Stomach (tissue), 9 donors: Measurements from ENCODE around the gene LAMB1. TPM values are rescaled to one million over a fixed set of nuclear protein-coding genes. Genes with fewer than 3 reads are reported as not detected.

Source experiments
- DNase-seq, 2 donors: peaks; one replicate each; pipeline versions ENCODE4 v3.0.0 to v3.0.0-alpha.2; 2013 to 2019
- H3K27ac ChIP-seq, 5 donors: fragments of 200-600 bp in 4 of 5; sonication (generic) in 4 of 5; one replicate each; pipeline ENCODE4 v1.5.1; 2013 to 2019; ENCODE audit warnings: mild to moderate bottlenecking in 1 of 5, moderate library complexity in 1 of 5
- H3K27me3 ChIP-seq, 3 donors: fragments of 200-600 bp; sonication (generic); one replicate each; pipeline ENCODE4 v1.5.1; 2017 to 2019; ENCODE audit warnings: mixed run types in 1 of 3
- H3K36me3 ChIP-seq, 4 donors: fragments of 200-600 bp; sonication (generic); 1 replicate in 3 of 4; 2 replicates in 1 of 4; pipeline ENCODE4 v1.5.1; 2016 to 2019
- H3K4me1 ChIP-seq, 4 donors: fragments of 200-600 bp; sonication (generic); one replicate each; pipeline ENCODE4 v1.5.1; 2016 to 2019
- H3K4me3 ChIP-seq, 4 donors: fragments of 200-600 bp; sonication (generic) in 3 of 4; one replicate each; pipeline ENCODE4 v1.5.1; 2016 to 2019; ENCODE audit warnings: mild to moderate bottlenecking in 1 of 4
- H3K9me3 ChIP-seq, 4 donors: fragments of 200-600 bp; sonication (generic); one replicate each; pipeline ENCODE4 v1.5.1; 2016 to 2019
- EP300 ChIP-seq: sonication (generic); formaldehyde crosslinking; IDR thresholded peaks from one replicate; pipeline ENCODE4 v1.6.1; 2017; ENCODE audit warnings: antibody characterized with exemption
- POLR2A ChIP-seq, 4 donors: fragments of 450-650 bp; IDR thresholded peaks; one replicate each; pipeline ENCODE4 v1.6.1; 2016; ENCODE audit warnings: antibody characterized with exemption in 4 of 4, control low read depth in 2 of 4, mild to moderate bottlenecking in 1 of 4, moderate library complexity in 1 of 4
- POLR2AphosphoS5 ChIP-seq, 3 donors: sonication (generic); formaldehyde crosslinking; IDR thresholded peaks; one replicate each; pipeline ENCODE4 v1.6.1; 2016; ENCODE audit warnings: antibody characterized with exemption in 3 of 3
- WGBS, 5 donors: extraction: QIAGEN DNeasy Blood & Tissue Kit in 3 of 5; methylation state at CpG; one replicate each; pipeline versions ENCODE4 v1.1.5 to v1.1.7; 2013 to 2018; 5-methylcytosine and 5-hydroxymethylcytosine counted together
- intact Hi-C: fragments of 100-400 bp; cut with DNase I; formaldehyde crosslinking; loops from one replicate; pipeline ENCODE4 v1.15.1; 2023; ENCODE audit warnings: low total_unique reads
- polyA plus RNA-seq, 3 donors: library from polyadenylated mRNA; stranded (reverse); fragments of 200-250 nt; gene quantifications; one replicate each; pipeline ENCODE4 v1.2.3, GENCODE V29; 2013
- total RNA-seq, 5 donors: library from RNA; depleted of rRNA; stranded (reverse); fragments of >200 nt; gene quantifications; one replicate each; pipeline versions ENCODE4 v1.1.0 to v1.2.3, GENCODE V29; 2014 to 2016
- TF ChIP-seq, protein P1 (sequence below), 7 experiments: fragments of 450-650 bp in 4 of 7; fragments of 200-600 bp in 3 of 7; sonication (generic) in 3 of 7; IDR thresholded peaks; one replicate each; pipeline ENCODE4 v1.5.1; 2016 to 2019; ENCODE audit warnings: antibody characterized with exemption in 7 of 7, control low read depth in 2 of 7, mild to moderate bottlenecking in 1 of 7
- donor health status: healthy with polysubstance abuse.
- donor health status: Bipolar disorder and iron deficiency.
- donor health status: healthy.

LAMB1 gene
- total and polyA plus RNA-seq, 8 donors, result 50.0 to 399 (median 111) TPM

- H3K27ac ChIP-seq, result peak overlapping the region; percentile 77 to 89 (median 86)
- peak; percentile 29 to 80 for DNase-seq
- TF ChIP-seq, protein P1, sequence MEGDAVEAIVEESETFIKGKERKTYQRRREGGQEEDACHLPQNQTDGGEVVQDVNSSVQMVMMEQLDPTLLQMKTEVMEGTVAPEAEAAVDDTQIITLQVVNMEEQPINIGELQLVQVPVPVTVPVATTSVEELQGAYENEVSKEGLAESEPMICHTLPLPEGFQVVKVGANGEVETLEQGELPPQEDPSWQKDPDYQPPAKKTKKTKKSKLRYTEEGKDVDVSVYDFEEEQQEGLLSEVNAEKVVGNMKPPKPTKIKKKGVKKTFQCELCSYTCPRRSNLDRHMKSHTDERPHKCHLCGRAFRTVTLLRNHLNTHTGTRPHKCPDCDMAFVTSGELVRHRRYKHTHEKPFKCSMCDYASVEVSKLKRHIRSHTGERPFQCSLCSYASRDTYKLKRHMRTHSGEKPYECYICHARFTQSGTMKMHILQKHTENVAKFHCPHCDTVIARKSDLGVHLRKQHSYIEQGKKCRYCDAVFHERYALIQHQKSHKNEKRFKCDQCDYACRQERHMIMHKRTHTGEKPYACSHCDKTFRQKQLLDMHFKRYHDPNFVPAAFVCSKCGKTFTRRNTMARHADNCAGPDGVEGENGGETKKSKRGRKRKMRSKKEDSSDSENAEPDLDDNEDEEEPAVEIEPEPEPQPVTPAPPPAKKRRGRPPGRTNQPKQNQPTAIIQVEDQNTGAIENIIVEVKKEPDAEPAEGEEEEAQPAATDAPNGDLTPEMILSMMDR (IDR thresholded peaks at IDR 0.05), result no peak
- TF ChIP-seq POLR2AphosphoS5 (IDR thresholded peaks at IDR 0.05), result peak in 2 of 3 donors; percentile 4 to 23
- TF ChIP-seq POLR2A (IDR thresholded peaks at IDR 0.05), result no peak
- no peak for TF ChIP-seq EP300
- H3K9me3 ChIP-seq, result no peaks in the 10 kb centered on the region
- H3K4me3 ChIP-seq, result peak overlapping the region; percentile 62 to 87 (median 75)
- H3K4me1 ChIP-seq, result peaks cover 20 to 71% (median 49%) of the 10 kb centered on the region in 4 donors
- intact Hi-C loops, result no loop called here
- peaks cover 0 to 39% (median 11%) of the 10 kb centered on the region in 3 donors for H3K27me3 ChIP-seq
- WGBS, 5 donors, result 14 to 22% (median 15%) methylated on average over 26 to 37 of the region's 37 CpGs
- peaks cover 0 to 14% (median 8%) of the 10 kb centered on the region in 4 donors for H3K36me3 ChIP-seq
Observed at GRCh38 chr7:108000875-108001763, 1.8 kb downstream of the LAMB1 start.

GRCh38 chr7:107999779-108000560, 3.0 kb downstream of the LAMB1 start:
- no peaks in the 10 kb centered on the region for H3K9me3 ChIP-seq
- intact Hi-C loops, result no loop called here
- peaks cover 0 to 39% (median 11%) of the 10 kb centered on the region in 3 donors for H3K27me3 ChIP-seq
- no peak for DNase-seq
- H3K4me1 ChIP-seq, result peaks cover 29 to 82% (median 56%) of the 10 kb centered on the region in 4 donors
- no peak for TF ChIP-seq EP300
- no peak for TF ChIP-seq POLR2AphosphoS5 (IDR thresholded peaks at IDR 0.05)
- TF ChIP-seq, protein P1 (IDR thresholded peaks at IDR 0.05), result no peak
- no peak for TF ChIP-seq POLR2A (IDR thresholded peaks at IDR 0.05)
- WGBS, 5 donors, result 63 to 77% (median 71%) methylated on average over 4 of the region's 4 CpGs
- peaks cover 0 to 14% (median 8%) of the 10 kb centered on the region in 4 donors for H3K36me3 ChIP-seq
- peak overlapping the region; percentile 37 to 89 (median 86) for H3K27ac ChIP-seq
- peak overlapping the region in 3 of 4 donors; percentile 62 to 87 (median 77) for H3K4me3 ChIP-seq

DNA sequence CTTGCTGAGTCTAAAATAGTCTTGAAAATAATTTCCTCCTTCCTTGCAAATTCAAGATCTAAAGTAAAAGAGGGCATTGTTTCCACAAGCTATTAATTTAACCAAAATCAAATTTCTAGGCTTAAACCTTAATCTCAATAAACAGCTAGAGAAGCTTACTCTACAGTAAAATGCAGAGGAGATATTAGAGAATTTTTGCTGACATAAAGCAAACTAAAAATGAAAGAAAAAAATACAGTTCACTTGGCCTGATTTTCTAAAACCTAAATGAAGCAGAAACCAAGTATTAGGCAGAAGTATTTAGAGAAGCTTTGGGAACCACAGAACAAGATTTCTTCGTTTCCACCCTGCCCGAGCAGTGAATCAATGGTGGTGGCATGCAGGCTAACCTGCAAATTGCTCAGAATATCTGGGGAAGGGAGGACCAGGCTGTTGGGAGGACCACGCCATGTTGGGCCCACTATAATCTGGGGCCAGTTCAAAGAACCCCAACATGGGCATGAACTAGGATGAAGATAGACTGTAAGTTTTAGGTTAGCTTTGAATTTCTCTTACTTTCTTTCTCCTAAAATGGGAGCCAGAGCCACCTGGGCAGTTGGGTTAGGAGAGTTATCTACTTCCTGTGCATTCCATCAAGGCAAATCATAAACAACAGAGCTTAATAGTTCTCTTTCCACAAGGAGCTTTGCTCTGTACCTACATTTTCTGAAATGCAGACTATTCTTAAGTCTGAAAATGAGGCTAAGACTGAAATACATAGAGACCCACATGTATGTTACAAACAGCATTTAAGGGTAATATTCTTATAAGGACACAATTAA, 4.1 kb downstream of the LAMB1 start:
- Histone ChIP-seq H3K9me3 (no peaks in the 10 kb centered on the region), H3K36me3 (peaks cover 0 to 22% (median 8%) of the 10 kb centered on the region in 4 donors), H3K4me1 (peaks cover 31 to 82% (median 59%) of the 10 kb centered on the region in 4 donors), H3K27me3 (peaks cover 0 to 33% (median 11%) of the 10 kb centered on the region in 3 donors), H3K4me3 (peak overlapping the region in 1 of 4 donors; percentile 2), H3K27ac (peak overlapping the region in 4 of 5 donors; percentile 83 to 89 (median 87))
- TF ChIP-seq, protein P1 (IDR thresholded peaks at IDR 0.05), result no peak
- TF ChIP-seq POLR2A (IDR thresholded peaks at IDR 0.05), result no peak
- no peak for TF ChIP-seq POLR2AphosphoS5 (IDR thresholded peaks at IDR 0.05)
- TF ChIP-seq EP300, result no peak
- 73 to 90% (median 85%) methylated on average over 3 of the region's 3 CpGs for WGBS, 5 donors
- no peak for DNase-seq
- intact Hi-C loops, result no loop called here
